ENCODE results near the gene HLA-DMA.

- TF ChIP-seq, protein P1, sequence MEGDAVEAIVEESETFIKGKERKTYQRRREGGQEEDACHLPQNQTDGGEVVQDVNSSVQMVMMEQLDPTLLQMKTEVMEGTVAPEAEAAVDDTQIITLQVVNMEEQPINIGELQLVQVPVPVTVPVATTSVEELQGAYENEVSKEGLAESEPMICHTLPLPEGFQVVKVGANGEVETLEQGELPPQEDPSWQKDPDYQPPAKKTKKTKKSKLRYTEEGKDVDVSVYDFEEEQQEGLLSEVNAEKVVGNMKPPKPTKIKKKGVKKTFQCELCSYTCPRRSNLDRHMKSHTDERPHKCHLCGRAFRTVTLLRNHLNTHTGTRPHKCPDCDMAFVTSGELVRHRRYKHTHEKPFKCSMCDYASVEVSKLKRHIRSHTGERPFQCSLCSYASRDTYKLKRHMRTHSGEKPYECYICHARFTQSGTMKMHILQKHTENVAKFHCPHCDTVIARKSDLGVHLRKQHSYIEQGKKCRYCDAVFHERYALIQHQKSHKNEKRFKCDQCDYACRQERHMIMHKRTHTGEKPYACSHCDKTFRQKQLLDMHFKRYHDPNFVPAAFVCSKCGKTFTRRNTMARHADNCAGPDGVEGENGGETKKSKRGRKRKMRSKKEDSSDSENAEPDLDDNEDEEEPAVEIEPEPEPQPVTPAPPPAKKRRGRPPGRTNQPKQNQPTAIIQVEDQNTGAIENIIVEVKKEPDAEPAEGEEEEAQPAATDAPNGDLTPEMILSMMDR (IDR thresholded peaks at IDR 0.05): no peak
- TF ChIP-seq POLR2A (IDR thresholded peaks at IDR 0.05): no peak
Measured at GRCh38 chr6:32945953-32946352, 6.9 kb downstream of the HLA-DMA start.
